Nephron progenitor cell (in vitro differentiated cells): ENCODE measurements around the gene TSBP1.

Experiments
- DNase-seq: peaks from one replicate; pipeline ENCODE4 v3.0.0; 2021
- H3K27ac Mint-ChIP-seq: 2 replicates; pipeline ENCODE4 v1.8.0; 2021; ENCODE audit warnings: mild to moderate bottlenecking, moderate library complexity, mixed read lengths
- H3K27me3 Mint-ChIP-seq: 2 replicates; pipeline ENCODE4 v1.8.0; 2021; ENCODE audit warnings: mild to moderate bottlenecking, low read depth, mixed read lengths; ENCODE audit not compliant: poor library complexity
- H3K36me3 Mint-ChIP-seq: 2 replicates; pipeline ENCODE4 v1.8.0; 2021; ENCODE audit warnings: low read depth, mixed read lengths
- H3K4me1 Mint-ChIP-seq: 2 replicates; pipeline ENCODE4 v1.8.0; 2021; ENCODE audit warnings: mixed read lengths
- H3K4me3 Mint-ChIP-seq: 2 replicates; pipeline ENCODE4 v1.8.0; 2021; ENCODE audit warnings: mild to moderate bottlenecking, moderate library complexity, mixed read lengths
- H3K9me3 Mint-ChIP-seq: 2 replicates; pipeline ENCODE4 v1.8.0; 2021; ENCODE audit warnings: mild to moderate bottlenecking, moderate library complexity, mixed read lengths
- TF ChIP-seq, protein P1 (sequence below): fragments of 200-600 bp; sonication (generic); IDR thresholded peaks from 2 replicates; pipeline ENCODE4 v1.5.0; 2021; ENCODE audit warnings: antibody characterized with exemption

The TSBP1 gene

DNA sequence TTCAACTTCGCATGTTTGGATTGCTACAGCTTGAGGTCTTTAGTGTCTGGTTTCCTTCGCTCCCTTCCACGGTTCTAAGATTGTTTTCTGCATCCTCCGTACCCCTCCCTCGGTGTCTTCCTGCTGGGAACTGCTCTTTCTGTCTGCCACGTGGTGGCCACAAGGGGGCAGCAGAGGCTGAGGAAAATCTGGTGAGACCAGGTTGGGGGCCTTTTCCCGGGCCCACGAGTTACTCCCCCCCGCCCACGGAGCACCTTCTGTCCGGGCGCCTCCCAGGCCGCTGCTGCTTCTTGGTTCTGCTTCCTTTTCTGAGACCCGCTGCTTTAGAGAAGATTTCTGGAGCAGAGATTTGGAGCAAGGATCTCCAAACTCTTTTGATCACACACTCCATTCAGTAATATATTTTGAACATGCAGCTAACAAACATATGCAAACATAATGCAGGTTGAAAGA lies 126.7 kb downstream of the TSBP1 start:
- Mint-ChIP-seq H3K4me3 (peak overlapping the region; percentile 5), H3K27ac (no peak overlapping the region), H3K36me3 (no peaks in the 10 kb centered on the region), H3K27me3 (peaks cover 13% of the 10 kb centered on the region), H3K9me3 (peaks cover 21% of the 10 kb centered on the region), H3K4me1 (peaks cover 36% of the 10 kb centered on the region)
- TF ChIP-seq, protein P1, sequence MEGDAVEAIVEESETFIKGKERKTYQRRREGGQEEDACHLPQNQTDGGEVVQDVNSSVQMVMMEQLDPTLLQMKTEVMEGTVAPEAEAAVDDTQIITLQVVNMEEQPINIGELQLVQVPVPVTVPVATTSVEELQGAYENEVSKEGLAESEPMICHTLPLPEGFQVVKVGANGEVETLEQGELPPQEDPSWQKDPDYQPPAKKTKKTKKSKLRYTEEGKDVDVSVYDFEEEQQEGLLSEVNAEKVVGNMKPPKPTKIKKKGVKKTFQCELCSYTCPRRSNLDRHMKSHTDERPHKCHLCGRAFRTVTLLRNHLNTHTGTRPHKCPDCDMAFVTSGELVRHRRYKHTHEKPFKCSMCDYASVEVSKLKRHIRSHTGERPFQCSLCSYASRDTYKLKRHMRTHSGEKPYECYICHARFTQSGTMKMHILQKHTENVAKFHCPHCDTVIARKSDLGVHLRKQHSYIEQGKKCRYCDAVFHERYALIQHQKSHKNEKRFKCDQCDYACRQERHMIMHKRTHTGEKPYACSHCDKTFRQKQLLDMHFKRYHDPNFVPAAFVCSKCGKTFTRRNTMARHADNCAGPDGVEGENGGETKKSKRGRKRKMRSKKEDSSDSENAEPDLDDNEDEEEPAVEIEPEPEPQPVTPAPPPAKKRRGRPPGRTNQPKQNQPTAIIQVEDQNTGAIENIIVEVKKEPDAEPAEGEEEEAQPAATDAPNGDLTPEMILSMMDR: peak; percentile 83
- DNase-seq: peak; percentile 90

- H3K4me1 Mint-ChIP-seq: peaks cover 36% of the 10 kb centered on the region
- TF ChIP-seq, protein P1: no peak
- H3K27ac Mint-ChIP-seq: no peak overlapping the region
Observed at GRCh38 chr6:32244270-32244669, 127.4 kb downstream of the TSBP1 start.

More at GRCh38 chr6:32244270-32244669, 127.4 kb downstream of the TSBP1 start:
- peaks cover 14% of the 10 kb centered on the region for H3K9me3 Mint-ChIP-seq
- DNase-seq: no peak
- H3K4me3 Mint-ChIP-seq: no peak overlapping the region
- no peaks in the 10 kb centered on the region for H3K36me3 Mint-ChIP-seq
- H3K27me3 Mint-ChIP-seq: peaks cover 17% of the 10 kb centered on the region
